Vagina (tissue), 2 donors: ENCODE measurements around the gene SAMD7.

Experiments
- CTCF ChIP-seq, 3 experiments: fragments of 450-650 bp in 2 of 3; fragments of 200-600 bp in 1 of 3; sonication (generic) in 1 of 3; IDR thresholded peaks; one replicate each; pipeline ENCODE4 v1.5.1; 2017 to 2019; ENCODE audit warnings: antibody characterized with exemption in 3 of 3, mild to moderate bottlenecking in 2 of 3, moderate library complexity in 2 of 3
- POLR2A ChIP-seq, 2 donors: fragments of 450-650 bp; IDR thresholded peaks; one replicate each; pipeline ENCODE4 v1.6.1; 2017; ENCODE audit warnings: antibody characterized with exemption in 2 of 2, mild to moderate bottlenecking in 2 of 2, moderate library complexity in 2 of 2
- POLR2AphosphoS5 ChIP-seq, 2 donors: sonication (generic); formaldehyde crosslinking; IDR thresholded peaks; one replicate each; pipeline ENCODE4 v1.9.0; 2017; ENCODE audit warnings: antibody characterized with exemption in 2 of 2, mild to moderate bottlenecking in 2 of 2, low read depth in 1 of 2; ENCODE audit not compliant: insufficient read depth in 1 of 2

GRCh38 chr3:169969174-169970095 is 58.1 kb downstream of the SAMD7 start:
- no peak for TF ChIP-seq CTCF (IDR thresholded peaks at IDR 0.05)
- no peak for TF ChIP-seq POLR2A (IDR thresholded peaks at IDR 0.05)
- TF ChIP-seq POLR2AphosphoS5 (IDR thresholded peaks at IDR 0.05; ENCODE audit: insufficient read depth in 1 of 2, low read depth in 1 of 2): no peak
